ENCODE measurements around the gene PYGL.
"Not testable (repeated sequence)": the region's sequence is repeated elsewhere in the genome, so short reads cannot be mapped to it uniquely, and the experiment has no call there.

The PYGL gene

GRCh38 chr14:50926851-50927386, 17.4 kb downstream of the PYGL start:
- no peak for TF ChIP-seq CTCF (IDR thresholded peaks at IDR 0.05; ENCODE audit: extremely low read depth, missing control alignments)
- no peak for DNase-seq (ENCODE audit: low spot score)

GRCh38 chr14:50924843-50925242, 19.4 kb downstream of the PYGL start:
- no peak for TF ChIP-seq CTCF (IDR thresholded peaks at IDR 0.05; ENCODE audit: extremely low read depth, missing control alignments)
- no peak for DNase-seq (ENCODE audit: low spot score)

- no peak for DNase-seq (ENCODE audit: low spot score)
- no peak for TF ChIP-seq CTCF (IDR thresholded peaks at IDR 0.05; ENCODE audit: extremely low read depth, missing control alignments)
Observed at GRCh38 chr14:50924236-50924635, 20.0 kb downstream of the PYGL start.

- DNase-seq (ENCODE audit: low spot score), result no peak
- no peak for TF ChIP-seq CTCF (IDR thresholded peaks at IDR 0.05; ENCODE audit: extremely low read depth, missing control alignments)
Observed at GRCh38 chr14:50922803-50923202, 21.5 kb downstream of the PYGL start.

- DNase-seq (ENCODE audit: low spot score), result no peak
- no peak for TF ChIP-seq CTCF (IDR thresholded peaks at IDR 0.05; ENCODE audit: extremely low read depth, missing control alignments)
Observed at GRCh38 chr14:50920482-50921230, 23.6 kb downstream of the PYGL start.

- not testable (repeated sequence) for DNase-seq (ENCODE audit: low spot score)
Observed at GRCh38 chr14:50919524-50919923, 24.8 kb downstream of the PYGL start.

GRCh38 chr14:50917449-50917848, 26.8 kb downstream of the PYGL start:
- DNase-seq (ENCODE audit: low spot score), result no peak
- no peak for TF ChIP-seq CTCF (IDR thresholded peaks at IDR 0.05; ENCODE audit: extremely low read depth, missing control alignments)

All from GM20000 (cell line).